Measurements from ENCODE around the gene CLDN9. TPM values are rescaled to one million over a fixed set of nuclear protein-coding genes. Genes with fewer than 3 reads are reported as not detected.

CLDN9 gene
- total and polyA plus RNA-seq, 9 of the 15 experiments (the other 6 are each of a cell fraction or from before 2014, with no cell fraction given) = 0.12 to 0.44 (median 0.22) TPM; not detected in 4

DNA sequence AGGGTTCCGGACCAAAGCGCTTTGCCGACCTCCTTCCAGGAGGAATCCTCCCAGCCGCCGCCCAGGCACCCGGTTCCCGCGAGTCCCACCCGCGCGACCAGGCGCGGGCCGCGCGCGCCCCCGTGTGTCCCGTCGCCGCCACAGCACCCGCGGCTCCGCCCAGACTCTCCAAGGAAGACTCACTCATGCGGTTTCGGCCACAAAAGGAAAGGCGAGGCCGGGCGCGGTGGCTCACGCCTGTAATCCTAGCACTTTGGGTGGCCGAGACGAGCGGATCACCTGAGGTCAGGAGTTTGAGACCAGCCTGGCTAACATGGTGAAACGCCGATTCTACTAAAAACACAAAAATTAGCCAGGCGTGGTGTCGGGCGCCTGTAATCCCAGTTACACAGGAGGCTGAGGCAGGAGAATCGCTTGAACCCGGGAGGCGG is 29.0 kb upstream of the CLDN9 start (continued):
- TF ChIP-seq, protein P1, sequence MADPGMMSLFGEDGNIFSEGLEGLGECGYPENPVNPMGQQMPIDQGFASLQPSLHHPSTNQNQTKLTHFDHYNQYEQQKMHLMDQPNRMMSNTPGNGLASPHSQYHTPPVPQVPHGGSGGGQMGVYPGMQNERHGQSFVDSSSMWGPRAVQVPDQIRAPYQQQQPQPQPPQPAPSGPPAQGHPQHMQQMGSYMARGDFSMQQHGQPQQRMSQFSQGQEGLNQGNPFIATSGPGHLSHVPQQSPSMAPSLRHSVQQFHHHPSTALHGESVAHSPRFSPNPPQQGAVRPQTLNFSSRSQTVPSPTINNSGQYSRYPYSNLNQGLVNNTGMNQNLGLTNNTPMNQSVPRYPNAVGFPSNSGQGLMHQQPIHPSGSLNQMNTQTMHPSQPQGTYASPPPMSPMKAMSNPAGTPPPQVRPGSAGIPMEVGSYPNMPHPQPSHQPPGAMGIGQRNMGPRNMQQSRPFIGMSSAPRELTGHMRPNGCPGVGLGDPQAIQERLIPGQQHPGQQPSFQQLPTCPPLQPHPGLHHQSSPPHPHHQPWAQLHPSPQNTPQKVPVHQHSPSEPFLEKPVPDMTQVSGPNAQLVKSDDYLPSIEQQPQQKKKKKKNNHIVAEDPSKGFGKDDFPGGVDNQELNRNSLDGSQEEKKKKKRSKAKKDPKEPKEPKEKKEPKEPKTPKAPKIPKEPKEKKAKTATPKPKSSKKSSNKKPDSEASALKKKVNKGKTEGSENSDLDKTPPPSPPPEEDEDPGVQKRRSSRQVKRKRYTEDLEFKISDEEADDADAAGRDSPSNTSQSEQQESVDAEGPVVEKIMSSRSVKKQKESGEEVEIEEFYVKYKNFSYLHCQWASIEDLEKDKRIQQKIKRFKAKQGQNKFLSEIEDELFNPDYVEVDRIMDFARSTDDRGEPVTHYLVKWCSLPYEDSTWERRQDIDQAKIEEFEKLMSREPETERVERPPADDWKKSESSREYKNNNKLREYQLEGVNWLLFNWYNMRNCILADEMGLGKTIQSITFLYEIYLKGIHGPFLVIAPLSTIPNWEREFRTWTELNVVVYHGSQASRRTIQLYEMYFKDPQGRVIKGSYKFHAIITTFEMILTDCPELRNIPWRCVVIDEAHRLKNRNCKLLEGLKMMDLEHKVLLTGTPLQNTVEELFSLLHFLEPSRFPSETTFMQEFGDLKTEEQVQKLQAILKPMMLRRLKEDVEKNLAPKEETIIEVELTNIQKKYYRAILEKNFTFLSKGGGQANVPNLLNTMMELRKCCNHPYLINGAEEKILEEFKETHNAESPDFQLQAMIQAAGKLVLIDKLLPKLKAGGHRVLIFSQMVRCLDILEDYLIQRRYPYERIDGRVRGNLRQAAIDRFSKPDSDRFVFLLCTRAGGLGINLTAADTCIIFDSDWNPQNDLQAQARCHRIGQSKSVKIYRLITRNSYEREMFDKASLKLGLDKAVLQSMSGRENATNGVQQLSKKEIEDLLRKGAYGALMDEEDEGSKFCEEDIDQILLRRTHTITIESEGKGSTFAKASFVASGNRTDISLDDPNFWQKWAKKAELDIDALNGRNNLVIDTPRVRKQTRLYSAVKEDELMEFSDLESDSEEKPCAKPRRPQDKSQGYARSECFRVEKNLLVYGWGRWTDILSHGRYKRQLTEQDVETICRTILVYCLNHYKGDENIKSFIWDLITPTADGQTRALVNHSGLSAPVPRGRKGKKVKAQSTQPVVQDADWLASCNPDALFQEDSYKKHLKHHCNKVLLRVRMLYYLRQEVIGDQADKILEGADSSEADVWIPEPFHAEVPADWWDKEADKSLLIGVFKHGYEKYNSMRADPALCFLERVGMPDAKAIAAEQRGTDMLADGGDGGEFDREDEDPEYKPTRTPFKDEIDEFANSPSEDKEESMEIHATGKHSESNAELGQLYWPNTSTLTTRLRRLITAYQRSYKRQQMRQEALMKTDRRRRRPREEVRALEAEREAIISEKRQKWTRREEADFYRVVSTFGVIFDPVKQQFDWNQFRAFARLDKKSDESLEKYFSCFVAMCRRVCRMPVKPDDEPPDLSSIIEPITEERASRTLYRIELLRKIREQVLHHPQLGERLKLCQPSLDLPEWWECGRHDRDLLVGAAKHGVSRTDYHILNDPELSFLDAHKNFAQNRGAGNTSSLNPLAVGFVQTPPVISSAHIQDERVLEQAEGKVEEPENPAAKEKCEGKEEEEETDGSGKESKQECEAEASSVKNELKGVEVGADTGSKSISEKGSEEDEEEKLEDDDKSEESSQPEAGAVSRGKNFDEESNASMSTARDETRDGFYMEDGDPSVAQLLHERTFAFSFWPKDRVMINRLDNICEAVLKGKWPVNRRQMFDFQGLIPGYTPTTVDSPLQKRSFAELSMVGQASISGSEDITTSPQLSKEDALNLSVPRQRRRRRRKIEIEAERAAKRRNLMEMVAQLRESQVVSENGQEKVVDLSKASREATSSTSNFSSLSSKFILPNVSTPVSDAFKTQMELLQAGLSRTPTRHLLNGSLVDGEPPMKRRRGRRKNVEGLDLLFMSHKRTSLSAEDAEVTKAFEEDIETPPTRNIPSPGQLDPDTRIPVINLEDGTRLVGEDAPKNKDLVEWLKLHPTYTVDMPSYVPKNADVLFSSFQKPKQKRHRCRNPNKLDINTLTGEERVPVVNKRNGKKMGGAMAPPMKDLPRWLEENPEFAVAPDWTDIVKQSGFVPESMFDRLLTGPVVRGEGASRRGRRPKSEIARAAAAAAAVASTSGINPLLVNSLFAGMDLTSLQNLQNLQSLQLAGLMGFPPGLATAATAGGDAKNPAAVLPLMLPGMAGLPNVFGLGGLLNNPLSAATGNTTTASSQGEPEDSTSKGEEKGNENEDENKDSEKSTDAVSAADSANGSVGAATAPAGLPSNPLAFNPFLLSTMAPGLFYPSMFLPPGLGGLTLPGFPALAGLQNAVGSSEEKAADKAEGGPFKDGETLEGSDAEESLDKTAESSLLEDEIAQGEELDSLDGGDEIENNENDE (IDR thresholded peaks at IDR 0.05; ENCODE audit: low read depth, low read length) = no peak
- TF ChIP-seq, protein P2, sequence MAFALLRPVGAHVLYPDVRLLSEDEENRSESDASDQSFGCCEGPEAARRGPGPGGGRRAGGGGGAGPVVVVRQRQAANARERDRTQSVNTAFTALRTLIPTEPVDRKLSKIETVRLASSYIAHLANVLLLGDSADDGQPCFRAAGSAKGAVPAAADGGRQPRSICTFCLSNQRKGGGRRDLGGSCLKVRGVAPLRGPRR (CRISPR knock-in tag; IDR thresholded peaks at IDR 0.05) = no peak
- TF ChIP-seq, protein P3, sequence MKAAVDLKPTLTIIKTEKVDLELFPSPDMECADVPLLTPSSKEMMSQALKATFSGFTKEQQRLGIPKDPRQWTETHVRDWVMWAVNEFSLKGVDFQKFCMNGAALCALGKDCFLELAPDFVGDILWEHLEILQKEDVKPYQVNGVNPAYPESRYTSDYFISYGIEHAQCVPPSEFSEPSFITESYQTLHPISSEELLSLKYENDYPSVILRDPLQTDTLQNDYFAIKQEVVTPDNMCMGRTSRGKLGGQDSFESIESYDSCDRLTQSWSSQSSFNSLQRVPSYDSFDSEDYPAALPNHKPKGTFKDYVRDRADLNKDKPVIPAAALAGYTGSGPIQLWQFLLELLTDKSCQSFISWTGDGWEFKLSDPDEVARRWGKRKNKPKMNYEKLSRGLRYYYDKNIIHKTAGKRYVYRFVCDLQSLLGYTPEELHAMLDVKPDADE (conservative IDR thresholded peaks at IDR 0.05; ENCODE audit: control insufficient read depth, low read depth, low read length) = no peak
- TF ChIP-seq SAFB2 (IDR thresholded peaks at IDR 0.05; ENCODE audit: borderline replicate concordance, low read depth, low read length, severe bottlenecking) (no peak), KHSRP (IDR thresholded peaks at IDR 0.05) (no peak), NFE2 (IDR thresholded peaks at IDR 0.05; ENCODE audit: low read depth) (no peak), TAF1 (IDR thresholded peaks at IDR 0.05; ENCODE audit: control insufficient read depth, extremely low read depth, insufficient read depth, low read length, severe bottlenecking) (no peak), YY1 (IDR thresholded peaks at IDR 0.05; ENCODE audit: borderline replicate concordance in 1 of 3, control insufficient read depth in 1 of 3, extremely low read depth in 1 of 3, insufficient read depth in 3 of 3, insufficient read length in 1 of 3, insufficient replicate concordance in 2 of 3, low read depth in 1 of 3, low read length in 2 of 3) (peak in 2 of 3 experiments; percentile 6 to 38), PHTF2 (CRISPR knock-in tag; IDR thresholded peaks at IDR 0.05) (no peak), IFI16 (CRISPR knock-in tag; IDR thresholded peaks at IDR 0.05) (no peak), DDX20 (tag; IDR thresholded peaks at IDR 0.05; ENCODE audit: low read depth) (no peak)
- TF ChIP-seq, protein P4, sequence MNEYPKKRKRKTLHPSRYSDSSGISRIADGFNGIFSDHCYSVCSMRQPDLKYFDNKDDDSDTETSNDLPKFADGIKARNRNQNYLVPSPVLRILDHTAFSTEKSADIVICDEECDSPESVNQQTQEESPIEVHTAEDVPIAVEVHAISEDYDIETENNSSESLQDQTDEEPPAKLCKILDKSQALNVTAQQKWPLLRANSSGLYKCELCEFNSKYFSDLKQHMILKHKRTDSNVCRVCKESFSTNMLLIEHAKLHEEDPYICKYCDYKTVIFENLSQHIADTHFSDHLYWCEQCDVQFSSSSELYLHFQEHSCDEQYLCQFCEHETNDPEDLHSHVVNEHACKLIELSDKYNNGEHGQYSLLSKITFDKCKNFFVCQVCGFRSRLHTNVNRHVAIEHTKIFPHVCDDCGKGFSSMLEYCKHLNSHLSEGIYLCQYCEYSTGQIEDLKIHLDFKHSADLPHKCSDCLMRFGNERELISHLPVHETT (CRISPR knock-in tag; conservative IDR thresholded peaks at IDR 0.05 in 1 of 2, IDR thresholded peaks at IDR 0.05 in 1 of 2) = 0 out of 4 replicates have a peak, but pooled peaks of 1 of the 2 experiments have one; percentile 25
